GM12874 (cell line): ENCODE results near the gene PPP1R12B.

Source experiments
- TF ChIP-seq, protein P1 (sequence below): IDR thresholded peaks from 2 replicates; pipeline ENCODE4 v1.5.1; 2011; ENCODE audit warnings: low read depth, mild to moderate bottlenecking, control low read depth, low read length, moderate library complexity; ENCODE audit not compliant: insufficient read depth

The PPP1R12B gene

DNA sequence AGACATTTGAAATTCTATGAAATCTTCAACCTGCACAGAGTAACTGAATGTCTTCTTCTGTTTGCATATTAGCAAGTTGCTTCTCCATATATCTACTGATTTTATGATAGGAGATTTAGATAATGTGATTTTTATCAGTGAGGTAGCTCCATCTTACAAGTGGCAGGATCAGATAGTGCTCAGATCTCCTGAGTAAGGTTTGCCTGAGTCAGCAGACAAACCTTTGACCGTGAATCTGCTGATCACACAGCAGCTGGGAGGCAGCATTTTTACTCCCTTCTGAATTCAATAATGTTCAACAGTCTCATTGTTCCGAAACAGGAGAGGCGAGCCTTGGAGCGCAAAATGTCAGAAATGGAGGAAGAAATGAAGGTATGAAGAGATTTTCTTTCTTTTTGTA is 220.3 kb downstream of the PPP1R12B start:
- TF ChIP-seq, protein P1, sequence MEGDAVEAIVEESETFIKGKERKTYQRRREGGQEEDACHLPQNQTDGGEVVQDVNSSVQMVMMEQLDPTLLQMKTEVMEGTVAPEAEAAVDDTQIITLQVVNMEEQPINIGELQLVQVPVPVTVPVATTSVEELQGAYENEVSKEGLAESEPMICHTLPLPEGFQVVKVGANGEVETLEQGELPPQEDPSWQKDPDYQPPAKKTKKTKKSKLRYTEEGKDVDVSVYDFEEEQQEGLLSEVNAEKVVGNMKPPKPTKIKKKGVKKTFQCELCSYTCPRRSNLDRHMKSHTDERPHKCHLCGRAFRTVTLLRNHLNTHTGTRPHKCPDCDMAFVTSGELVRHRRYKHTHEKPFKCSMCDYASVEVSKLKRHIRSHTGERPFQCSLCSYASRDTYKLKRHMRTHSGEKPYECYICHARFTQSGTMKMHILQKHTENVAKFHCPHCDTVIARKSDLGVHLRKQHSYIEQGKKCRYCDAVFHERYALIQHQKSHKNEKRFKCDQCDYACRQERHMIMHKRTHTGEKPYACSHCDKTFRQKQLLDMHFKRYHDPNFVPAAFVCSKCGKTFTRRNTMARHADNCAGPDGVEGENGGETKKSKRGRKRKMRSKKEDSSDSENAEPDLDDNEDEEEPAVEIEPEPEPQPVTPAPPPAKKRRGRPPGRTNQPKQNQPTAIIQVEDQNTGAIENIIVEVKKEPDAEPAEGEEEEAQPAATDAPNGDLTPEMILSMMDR = no peak

DNA sequence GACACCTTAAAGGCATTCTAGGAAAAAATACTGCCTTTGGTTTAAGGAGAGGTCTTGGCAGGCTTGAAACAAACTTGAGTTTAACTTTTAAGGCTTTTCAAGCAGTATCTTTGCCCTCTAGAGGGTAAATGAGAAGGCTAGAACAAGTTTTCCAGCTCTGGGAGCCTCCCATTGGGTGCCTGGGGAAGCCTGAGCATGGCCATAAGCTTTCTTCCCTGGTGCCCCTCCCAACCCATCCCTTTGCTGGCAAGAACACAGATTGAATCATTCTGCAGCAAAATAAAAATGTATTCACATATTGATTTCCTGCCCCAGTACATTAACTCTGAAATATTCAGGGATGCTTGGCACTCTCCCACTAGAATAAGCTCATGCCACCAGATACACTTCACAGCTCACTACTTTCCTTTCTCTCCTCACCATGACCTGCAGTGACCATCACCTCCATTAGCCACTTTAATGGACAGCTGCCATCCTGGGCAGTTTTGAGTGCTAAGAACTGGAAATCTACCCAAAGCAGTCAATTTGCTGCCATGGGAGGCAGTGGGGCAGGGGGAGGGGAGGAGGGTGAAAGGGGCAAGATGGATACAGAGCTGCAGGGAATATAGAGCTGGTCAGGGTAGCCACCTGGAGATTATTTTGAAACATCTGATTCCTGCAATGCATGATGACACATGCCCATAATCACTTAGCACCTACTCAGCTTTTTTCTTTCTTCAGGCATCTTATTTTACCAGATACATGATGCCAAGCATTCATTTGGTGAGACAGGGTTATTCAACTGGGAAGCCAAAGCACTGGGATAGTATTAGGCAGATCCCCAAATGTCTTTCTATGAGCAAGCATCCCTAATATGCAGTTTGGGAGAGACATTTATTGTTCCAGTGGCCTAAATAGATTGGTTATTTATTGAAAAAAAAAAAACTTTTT is 221.2 kb downstream of the PPP1R12B start:
- TF ChIP-seq, protein P1 = no peak

DNA sequence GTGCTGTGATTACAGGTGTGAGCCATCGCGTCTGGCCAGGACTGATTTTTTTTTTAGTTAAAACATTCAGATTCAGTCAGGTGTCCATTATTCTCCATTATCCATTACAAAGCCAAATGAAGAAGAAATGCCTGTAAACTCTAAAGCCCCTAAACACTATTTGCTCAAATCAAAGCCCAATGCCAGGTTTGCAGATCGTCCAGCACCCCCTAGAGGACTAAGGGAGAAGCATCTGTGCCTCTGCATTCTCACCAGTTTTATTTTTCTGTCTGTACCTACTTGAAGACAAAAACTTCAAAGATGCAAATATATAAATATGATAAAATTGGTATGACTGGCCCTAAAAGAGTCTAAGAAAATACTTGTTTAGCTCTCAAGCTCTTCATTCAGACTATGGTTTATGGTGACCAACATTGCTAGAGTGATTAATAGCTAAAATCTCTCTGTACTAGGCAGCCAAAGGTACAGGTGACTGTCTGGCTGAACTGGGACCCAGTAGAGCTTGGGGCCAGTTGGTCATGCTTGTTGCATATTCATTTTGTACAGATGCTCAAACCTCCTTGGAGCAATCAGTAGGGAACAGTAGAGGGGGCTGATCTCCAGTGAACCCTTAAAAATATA is 223.3 kb downstream of the PPP1R12B start:
- TF ChIP-seq, protein P1 = peak; percentile 79

DNA sequence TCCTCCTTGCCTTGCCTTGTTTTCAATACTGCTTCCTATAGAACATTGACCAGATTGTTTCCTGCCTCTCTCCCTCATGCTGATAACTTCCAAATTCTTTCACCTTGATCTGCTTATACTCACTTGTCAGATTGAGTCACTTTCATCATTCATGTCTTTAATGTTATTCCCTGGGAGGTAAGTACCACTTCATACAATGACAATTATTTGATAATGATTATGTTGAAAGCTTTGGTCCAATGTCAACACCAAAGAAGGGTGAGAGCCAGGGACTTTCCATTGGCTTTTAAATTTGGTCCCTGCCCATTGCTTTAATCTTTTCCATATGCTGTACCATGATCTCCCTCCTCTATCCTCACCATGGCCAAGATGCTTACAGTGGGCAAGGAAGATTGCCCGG is 224.4 kb downstream of the PPP1R12B start:
- TF ChIP-seq, protein P1 = no peak

DNA sequence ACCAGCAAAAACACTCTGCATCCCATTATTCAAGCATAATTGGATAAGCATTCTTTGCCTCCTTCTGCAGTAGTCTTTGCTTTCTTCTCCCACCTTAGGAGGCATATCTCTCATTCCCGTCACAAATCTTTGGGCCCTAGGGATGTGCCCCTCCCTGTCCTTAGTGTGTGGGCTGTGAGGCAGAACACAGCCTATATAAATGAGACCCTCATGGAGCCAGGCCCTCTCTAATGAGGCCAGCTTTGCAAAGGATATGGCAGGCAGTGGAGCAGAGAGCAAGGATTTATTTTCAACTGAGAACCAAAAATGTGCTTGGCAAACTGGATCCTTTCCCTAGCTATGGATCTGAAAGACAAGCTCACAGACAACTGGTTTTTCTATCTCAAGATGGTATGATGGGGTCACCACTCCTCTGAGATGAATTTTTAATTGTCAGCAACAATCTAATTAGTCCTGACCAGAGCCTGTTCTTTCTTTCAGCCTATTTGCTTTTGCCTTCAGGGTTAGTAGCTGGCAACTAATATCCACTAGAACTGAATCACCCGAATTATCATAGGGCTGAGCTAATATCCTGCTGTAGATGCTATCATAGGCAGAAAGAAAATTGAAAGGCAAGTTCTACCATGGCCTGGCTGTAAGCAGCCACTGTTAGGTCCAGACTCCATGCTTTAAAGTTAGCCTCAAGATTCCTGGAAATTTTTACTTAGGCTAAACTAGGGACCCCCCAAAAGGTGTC is 227.6 kb downstream of the PPP1R12B start:
- TF ChIP-seq, protein P1 = no peak

DNA sequence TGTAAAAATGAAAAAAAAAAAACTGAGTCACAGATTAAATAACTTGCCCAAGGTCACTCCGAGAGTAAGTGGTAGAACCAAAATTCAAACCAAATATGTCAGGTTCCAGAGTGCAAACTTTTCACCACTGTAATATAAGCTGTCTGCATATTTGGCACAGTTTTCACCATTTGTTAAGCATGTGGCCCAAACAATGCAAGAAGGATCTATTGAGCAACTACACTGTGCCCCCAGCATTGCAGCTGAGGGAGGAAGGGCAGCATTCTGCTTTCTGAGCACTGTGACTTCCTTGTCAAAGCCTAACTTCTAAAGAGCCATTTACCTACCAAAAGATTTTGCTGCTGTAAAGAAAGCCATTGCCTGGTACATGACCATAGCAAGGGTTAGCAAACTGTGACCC is 228.3 kb downstream of the PPP1R12B start:
- TF ChIP-seq, protein P1 = no peak

DNA sequence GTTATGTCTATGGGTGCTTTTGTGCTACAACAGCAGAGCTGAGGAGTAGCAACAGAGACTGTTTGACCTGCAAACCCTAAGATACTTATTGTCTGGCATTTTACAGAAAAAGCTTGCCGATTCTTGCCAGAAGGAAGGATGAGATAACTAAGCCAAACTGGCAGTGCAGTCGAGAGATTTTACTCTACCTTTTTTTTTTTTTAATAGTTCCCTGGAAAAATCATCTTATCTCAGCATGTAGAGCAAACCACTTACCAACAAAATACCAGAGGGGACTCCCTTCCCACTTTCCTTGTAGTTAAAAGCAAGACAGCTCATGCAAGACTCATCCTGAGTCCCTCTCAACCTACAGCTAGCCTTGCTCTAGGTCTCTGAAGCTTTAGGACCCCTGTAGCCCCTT is 228.9 kb downstream of the PPP1R12B start:
- TF ChIP-seq, protein P1 = no peak
